Breast epithelium (tissue), 3 donors: ENCODE measurements around the gene ITGA5.

ENCODE experiments used
- CTCF ChIP-seq, 3 donors: fragments of 450-650 bp; IDR thresholded peaks; one replicate each; pipeline ENCODE4 v1.5.1; 2016 to 2017; ENCODE audit warnings: antibody characterized with exemption in 3 of 3, mild to moderate bottlenecking in 3 of 3, moderate library complexity in 3 of 3
- POLR2A ChIP-seq: fragments of 450-650 bp; IDR thresholded peaks from one replicate; pipeline ENCODE4 v1.6.1; 2016; ENCODE audit warnings: antibody characterized with exemption, mild to moderate bottlenecking, moderate library complexity
- POLR2AphosphoS5 ChIP-seq, 3 donors: sonication (generic); formaldehyde crosslinking; IDR thresholded peaks; one replicate each; pipeline ENCODE4 v1.6.1; 2017; ENCODE audit warnings: antibody characterized with exemption in 3 of 3

DNA sequence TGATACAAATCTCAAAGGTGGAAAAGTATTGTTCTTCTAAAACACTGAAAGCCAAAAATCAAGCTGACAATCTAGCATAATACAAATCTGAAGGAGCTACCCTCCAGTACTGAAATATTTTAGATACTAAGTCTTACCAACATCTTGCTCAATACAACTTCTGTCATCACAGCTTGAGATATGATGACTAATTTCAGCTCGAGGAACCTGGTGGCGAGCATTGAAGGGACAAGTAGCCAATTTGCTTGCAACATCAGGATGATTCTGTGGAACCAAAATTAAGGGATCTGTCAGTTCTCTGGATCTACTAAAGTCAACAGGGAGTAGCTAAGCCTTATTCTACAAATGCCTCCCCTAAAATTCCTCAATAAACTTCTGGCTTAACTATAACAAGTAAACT is 44.0 kb upstream of the ITGA5 start:
- TF ChIP-seq POLR2A (no peak), CTCF (IDR thresholded peaks at IDR 0.05) (no peak), POLR2AphosphoS5 (IDR thresholded peaks at IDR 0.05) (peak in 1 of 3 donors; percentile 78)
